NOMO-1 treated with dmso at 0.1 percent for 144 hours (cell line): Measurements from ENCODE around the gene CEP112.

Source experiments
- DNase-seq: peaks from one replicate; lab custom pipeline; 2025; ENCODE audit not compliant: unreplicated experiment; lab: John Stamatoyannopoulos, UW

CEP112 gene

DNA sequence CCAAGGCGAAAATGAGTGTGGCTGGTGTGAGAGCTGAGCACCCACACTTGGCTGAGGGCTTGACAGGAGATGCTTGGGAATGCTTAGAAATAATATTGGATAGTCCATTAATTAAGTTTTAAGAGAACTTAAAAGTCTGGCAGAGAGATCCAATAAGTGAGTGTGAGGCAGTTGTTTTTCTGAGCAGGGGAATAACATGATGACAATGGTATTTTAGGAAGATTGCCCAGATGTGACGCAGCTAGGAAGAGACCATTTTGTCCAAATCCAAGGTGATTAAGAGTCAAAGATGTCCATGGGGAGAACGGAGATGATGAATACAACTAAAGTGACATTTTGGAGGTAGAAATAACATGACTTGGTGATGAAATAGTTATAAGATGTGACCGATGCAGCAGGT is 527.7 kb downstream of the CEP112 start:
- DNase-seq: no peak

DNA sequence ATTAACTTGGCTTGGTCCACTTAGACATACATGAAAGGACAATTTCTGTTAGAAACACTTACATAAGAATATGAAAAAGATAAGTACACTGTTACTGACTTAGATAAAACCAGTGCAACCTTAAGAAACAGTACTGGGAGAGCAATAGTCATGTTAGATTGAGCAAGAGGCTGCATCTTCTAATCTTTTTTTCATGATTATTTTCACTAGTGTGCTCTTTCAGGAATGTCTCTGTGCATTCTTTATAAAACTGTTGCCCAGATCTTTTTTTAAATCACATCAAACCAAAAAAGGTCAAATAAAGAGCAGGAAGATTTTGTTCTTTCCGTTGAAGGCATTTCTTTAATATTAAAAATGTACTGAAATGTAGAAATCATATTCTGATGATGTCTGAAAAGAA is 529.7 kb downstream of the CEP112 start:
- DNase-seq: no peak

DNA sequence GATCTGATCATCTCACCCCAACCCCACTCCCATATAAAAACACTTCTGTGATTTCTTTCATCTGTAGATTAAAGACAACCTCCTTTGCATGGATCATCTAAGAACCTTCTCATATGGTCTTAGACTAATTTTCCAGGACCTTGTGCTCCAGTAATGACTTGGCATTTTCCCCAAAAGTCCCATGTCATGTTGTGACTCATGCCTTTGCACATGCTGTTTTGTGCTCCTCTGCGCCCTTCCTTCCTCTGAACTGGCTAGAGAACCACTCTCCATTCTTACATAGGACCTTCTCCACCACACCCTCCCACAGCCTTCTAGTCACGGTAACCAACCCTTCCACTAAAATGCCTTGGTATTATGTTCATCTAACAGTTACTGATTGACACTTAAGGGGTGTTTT is 531.0 kb downstream of the CEP112 start:
- no peak for DNase-seq

DNA sequence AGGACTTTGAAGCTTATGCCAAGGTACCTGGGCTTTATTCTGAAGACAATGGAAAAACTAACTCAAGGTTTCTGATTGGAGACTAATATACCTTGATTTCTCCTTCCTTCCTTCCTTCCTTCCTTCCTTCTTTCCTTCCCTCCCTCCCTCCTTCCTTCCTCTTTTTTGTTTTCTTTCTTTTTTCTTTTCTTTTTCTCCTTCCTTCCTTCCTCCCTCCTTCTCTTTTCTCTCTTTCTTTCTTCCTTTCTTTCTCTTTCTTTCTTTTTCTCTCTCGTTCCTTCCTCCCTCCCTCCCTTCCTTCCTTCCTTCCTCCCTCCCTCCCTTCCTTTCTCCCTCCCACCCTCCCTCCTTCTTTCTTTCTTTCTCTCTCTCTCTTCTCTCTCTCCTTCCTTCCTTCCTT is 531.9 kb downstream of the CEP112 start:
- no peak for DNase-seq

DNA sequence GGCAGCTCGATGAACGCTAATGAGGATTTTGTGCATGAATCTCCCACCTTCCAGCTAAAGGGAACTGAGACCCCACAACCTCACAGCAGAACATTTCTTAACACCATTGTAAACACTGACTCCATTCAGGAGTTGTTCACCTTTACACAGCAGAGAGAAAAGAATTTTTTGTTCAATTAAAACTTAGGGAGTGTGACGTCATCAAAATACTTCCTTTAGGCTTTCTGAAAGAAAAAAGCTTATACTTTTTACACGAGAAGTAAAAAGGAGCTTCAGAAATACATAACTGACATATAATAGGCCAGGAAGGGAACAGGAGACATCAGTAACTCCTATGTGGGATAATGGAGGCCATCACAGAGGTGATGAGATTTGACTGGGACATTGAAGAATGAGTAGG is 532.4 kb downstream of the CEP112 start:
- no peak for DNase-seq

DNA sequence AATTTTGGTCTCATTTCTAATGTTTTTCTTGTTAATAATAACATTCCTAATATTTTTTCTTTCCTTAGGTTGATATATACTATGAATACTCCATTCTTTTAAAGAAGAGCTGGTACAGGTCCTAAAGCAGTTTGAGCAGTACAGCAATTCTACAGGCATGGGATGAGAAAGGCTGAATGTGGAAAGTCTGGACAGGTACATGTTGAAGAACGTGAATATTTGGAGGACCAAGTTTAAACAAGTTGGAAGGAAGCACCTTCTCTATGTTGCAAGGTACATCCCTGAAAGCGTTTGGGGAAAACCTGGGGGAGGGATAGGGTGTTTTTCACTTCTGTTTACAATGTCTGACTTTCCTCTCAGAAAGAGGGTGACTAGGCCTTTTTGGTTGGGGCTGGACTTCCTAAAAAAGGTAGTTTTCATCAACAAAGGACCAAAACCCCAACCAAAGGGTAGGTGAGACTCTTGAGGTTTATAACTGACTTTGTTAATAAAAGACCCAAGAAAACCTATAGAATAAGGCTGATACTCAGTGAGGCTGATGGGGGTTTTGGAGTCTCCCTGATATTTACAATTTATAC is 534.6 kb downstream of the CEP112 start:
- DNase-seq: no peak

DNA sequence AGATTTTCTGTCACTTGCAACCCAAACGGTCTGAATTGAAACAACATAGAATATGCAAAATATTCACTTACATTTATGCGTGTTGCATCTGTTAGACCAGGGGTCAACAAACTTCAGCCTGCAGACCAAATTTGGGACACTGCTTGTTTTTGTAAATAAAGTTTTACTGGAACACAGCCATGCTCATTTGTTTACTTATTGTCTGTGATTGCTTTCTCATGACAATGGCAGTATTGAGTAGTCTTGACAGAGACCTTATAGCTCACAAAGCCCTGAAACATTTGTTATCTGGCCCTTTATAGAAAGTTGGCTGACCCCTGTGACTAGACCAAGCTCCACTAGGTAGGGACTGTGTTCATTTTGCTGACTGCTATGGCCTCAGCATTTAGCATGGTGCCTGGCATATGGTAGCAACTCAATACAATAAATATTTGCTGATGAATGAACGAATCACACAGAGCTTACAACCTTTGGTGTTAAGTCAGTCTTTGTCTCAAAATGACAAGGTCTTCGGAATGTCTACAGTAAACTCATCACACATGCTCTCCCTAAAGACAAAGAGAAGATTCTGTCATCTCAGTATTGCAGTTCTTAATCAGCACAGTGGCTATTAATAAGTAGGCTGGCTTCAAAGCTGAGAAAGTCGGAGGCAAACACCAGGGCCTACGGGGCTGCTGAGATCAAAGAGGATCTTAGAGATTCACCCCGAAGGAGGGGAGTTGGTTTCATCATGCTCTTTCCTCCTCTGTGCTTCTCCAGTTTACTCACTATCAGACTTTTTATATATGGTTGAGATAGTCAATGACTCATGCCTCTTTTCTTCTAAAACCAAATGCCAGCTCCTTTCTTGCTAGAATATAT is 535.3 kb downstream of the CEP112 start:
- DNase-seq: no peak

DNA sequence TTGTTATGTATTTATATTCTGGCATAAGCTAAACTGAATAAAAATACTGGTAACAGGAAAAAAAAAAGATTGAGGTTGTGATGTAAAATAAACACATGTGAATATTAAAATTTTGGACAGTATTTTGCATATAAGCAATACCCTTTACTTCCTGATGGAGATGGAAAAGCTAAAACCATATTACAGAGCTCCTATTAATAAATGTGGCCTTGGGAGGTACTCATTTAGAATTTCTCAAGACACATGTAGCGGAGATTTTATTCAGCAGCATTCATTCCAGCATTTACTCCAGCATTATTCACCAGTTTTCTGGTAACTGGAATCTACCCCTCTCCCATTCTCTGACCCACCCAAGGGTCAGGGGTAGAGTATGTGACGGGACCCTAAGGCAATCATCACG is 536.2 kb downstream of the CEP112 start:
- DNase-seq: no peak

DNA sequence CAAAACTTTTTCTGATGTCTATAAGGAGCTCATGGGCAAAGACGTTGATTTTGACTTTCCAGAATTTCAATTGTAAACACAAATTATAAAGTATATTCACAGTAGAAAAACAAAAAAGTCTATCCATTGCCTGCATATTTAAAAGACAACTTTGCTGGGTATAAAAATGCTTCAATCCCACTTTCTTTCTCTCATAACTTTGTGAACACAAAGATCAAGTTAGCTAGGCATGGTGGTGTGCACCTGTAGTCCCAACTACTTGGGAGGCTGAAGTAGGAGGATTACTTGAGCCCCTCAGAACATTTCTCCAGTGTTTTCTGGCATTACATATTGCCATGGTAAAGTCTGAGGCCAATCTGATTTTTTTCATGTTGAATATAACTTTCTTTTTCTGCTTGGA is 547.4 kb downstream of the CEP112 start:
- DNase-seq: no peak

DNA sequence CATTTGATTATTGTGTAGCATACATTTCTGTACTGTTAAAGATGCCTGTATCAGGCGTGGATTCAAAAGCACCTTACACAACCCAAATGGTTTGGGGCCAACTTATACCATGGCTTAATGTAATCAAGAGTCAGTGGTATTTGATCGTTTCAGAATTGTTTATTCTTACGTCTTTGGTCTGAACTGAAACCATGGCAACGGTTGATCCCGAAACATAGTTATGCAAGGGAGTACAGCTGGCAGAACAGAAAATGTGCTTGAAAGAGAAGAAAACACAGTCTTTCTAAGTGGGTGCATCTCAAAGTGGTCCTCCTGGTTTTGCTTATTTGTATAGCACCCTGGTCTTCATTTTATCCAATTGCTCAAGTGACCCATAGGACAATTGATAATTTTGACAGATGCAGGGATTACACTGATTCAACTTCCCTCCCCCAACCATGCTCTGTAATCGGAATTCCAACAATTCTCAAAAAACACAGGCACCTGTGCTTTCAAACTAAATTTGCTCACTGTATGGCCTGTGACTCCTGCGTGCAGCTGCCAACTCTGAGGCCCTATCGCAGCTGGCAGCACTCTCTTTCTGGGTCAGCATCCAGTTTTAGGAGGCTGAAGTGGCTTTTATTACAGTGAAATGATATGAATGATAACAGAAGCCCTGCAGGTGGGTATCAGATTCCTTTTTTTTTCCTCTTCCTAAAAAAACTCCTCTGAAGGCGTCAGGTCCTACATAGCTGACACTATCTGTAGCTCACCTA is 553.5 kb downstream of the CEP112 start:
- DNase-seq: no peak

DNA sequence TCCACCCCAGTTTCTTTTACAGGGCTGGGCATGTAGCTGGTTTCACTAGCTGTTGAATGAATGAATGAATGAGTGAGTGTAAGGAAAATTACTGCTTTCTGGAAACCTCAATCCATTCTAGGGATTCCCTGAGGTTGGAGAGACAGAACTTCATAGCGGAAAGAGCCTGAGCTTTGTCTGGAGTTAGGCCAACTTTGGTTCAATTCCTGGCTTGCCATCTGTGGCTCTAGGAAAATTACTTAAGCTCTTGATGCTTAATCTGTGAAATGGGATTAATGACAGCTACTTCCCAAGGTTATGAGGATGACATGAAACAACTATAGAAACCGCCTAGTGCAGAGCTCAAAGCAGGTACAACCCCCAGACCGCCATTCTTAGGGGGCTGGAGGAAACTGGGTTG is 554.1 kb downstream of the CEP112 start:
- no peak for DNase-seq

DNA sequence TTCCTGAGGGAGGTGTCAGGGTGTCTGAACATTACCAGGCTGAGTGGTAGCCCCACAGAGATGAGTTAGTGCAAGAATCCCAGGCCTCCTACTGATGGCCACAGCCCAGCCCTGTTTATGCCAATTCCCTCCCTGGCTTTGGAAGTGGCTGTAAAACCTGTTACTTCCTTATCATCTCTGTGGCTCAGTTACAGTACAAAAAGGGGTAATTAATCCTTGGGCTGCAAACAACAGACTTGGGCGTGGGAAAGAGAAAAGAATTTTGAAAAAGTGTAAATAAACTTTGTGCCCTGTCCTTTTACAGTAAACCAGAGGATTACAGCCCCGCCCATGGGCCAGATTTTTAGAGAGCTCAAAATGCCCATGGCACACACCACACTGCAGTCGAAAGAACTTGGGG is 557.4 kb downstream of the CEP112 start:
- no peak for DNase-seq

DNA sequence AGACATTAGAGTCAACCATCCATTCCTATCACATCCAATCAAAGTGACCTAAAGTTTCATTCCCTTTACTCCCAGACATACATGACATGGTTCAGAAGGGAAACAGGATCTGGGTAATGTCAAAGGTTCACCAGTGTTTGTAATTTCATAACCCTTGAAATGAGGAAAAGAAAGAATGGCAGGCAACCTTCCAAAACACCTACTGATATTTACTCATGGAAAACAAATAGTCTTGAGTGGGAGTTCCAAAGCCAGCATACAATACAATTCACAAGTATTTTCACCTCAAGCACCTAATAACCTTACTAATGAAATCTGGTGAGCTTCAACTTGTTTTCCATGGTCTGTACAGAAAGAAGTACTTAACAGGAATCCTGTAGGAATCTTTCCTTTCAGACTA is 557.9 kb downstream of the CEP112 start:
- DNase-seq: no peak

DNA sequence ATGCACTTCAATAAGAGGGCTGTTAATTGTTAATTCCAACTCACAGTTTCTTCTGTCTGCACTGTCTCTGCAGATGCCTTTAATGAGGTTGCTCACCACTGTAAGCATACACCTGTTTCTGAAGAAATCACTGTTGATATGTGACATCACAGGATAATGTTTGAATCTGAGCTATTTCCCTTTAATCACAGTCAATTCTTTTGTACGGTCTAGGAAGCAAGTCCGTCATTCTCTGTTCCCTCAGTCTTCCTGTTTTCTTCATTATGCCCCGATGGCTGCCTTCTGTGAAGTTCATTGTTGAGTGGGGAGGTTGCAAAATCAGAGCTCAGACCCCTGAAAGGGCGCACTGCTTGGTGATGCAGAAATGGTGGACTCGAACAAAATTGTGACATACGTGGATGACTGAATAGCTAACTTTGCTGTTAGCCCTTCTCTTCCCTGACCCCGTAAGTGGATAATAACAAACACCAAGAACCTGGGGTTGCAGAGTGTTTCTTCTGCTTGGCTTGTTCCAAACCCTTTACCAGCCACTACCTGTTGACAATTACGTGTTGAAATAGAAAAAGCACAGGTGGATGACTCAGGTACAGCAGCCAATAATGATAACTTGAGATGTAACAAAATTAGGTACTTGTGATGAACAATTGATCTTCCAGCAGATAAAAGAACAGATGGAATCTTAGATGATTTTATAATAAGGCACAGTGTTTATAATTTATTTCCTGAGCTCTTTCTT is 558.6 kb downstream of the CEP112 start:
- DNase-seq: no peak

DNA sequence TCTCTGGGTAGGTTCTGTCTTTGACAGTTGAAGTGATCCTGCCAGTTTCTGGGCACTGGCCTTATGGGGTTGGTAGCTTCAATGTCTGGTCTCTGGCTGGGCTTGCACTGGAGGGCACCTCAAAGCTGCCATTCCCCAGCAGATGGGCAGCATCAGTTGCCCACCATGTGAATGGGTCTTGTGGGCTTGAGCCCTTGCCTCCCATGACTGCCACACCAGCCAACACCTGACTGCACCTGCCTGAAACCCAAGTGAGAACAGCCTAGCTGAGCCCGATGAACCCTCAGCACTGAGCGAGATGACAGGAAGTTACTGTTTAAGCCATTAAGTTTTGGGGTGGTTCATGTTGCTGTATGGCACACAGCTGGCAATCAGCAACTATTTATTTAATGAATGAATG is 561.4 kb downstream of the CEP112 start:
- no peak for DNase-seq

DNA sequence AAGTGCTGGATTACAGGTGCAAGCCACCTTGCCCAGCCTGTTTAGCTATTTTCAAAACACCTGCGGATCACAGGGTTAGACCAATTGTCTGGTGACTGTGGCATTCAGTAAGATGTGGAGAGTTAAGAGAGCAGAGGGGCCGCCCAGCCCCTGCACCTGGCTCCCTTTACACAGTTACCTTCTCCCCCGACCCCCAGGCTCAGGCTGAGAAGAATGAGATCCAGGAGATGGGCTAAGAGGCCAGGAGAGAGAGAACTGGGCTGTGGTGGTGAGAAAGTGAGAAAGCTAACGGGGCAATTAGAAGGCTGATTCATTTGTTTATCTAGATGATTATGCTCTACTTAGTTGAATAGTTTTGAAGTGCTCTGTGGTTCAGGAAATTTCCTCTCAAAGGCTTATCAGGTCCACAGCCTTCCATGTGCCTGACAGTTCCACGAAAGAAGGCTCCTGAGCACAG is 562.7 kb downstream of the CEP112 start:
- no peak for DNase-seq

DNA sequence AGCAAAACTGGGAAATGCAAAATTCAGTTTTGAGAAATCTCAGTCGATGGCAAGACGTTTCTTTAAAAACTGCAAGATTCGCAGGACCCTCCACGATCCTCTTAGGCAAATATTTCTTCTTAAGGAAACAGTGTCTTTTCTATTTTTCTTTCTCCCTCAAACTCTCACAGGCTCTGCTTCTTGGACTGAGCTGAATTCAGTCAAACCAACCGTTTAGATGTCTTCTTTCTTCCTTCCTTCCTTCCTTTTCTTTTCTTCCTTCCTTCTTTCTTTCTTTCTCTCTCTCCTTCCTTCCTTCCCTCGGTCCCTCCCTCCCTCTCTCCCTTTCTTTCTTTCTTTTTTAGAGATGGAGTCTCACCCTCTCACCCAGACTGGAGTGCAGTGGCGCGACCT is 563.3 kb downstream of the CEP112 start:
- no peak for DNase-seq

DNA sequence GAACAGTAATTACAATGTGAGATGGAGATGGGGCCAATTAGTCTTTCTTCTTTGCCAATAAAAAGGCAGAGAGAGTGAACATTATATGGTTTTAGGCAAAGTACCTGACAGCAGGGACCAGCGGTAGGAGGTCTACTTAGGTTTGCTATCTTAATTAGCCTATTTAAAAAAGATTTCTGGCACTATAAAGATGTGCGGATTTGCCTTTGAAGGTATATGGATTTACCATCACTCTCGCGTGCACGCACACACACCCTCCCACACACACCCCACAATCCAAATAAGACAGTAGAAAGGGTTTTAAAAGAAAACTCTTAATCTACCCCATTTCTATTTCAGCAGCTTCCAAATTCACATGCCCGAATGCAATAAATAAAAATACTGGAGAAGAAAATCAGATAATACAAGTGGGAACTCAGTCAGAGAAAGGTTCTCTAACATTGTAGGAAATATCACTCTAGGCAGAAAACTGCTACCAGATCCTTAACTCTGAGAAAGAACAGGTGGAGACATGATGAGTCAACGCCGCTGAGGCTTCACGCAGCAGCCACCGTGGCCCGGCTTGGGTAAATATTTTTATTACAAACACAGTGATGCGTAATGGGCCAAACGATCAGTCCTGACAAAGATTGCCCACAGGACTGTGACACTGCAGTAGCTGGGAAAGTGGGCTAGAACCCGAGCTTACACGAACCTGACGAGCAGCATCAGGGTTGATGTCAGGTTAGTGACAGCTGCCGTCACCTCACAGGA is 563.9 kb downstream of the CEP112 start:
- no peak for DNase-seq

DNA sequence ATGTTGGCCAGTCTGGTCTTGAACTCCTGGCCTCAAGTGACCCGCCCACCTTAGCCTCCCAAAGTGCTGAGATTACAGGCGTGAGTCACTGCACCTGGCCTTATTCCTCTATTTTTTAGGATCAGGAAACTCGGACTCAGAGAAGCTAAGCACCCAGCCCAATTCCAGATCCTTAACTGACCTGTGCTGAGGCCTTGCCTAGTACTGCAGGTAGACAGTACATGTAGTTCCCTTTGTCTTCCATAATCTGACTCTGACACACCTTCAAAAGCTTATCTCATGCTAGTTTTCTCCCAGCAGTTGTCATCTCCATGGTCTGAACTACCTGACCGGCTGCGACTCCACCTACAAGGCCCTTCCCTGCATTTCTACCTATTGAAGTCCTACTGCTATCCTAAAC is 564.8 kb downstream of the CEP112 start:
- no peak for DNase-seq

DNA sequence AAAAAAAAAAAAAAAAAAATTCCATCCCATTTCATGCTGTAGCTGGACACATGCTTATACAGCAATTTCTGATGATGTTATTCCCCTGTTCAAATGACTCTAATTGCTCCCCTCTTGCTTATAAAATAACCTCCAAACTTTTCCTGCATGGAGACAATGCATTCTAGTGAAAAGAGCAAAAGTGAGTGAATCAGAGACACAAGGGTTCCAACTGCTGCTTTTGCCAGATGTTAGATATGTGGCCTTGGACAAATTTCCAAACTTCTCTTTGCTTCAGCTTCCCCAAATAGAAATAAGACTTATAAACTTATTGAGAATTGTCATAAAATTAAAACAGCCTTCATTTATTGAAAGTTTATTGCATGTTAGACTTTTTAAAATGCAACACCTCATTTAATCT is 565.5 kb downstream of the CEP112 start:
- DNase-seq: no peak

DNA sequence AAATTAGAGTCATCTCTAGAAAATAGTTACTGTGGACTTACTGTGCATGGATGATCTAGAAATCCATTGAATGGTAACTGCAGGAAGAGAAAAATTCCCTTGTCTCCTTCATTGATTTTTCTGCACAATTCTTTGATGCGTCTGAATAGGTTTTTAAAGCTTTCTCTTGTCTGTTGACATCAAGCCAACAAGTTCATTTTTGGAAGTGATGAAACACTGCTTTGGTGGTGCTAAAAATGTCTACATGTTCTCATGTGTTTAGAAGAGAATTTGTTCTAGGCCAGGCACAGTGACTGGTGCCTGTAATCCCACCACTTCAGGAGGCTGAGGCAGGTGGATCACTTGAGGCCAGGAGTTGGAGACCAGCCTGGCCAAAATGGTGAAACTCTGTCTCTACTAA is 573.4 kb downstream of the CEP112 start:
- DNase-seq: no peak
